DND-41 (cell line): ENCODE measurements around the gene FREY1.

Source experiments
- CTCF ChIP-seq: IDR thresholded peaks from 2 replicates; pipeline ENCODE4 v1.5.1; 2012; ENCODE audit warnings: borderline replicate concordance, low read length, moderate library complexity, mild to moderate bottlenecking; ENCODE audit not compliant: poor library complexity, severe bottlenecking; ENCODE audit errors: extremely low read depth
- EZH2 ChIP-seq: IDR thresholded peaks from 3 replicates; pipeline ENCODE4 v1.6.1; 2012; ENCODE audit warnings: borderline replicate concordance, low read depth, mild to moderate bottlenecking, moderate library complexity, low read length, inconsistent platforms; ENCODE audit not compliant: severe bottlenecking

GRCh38 chr11:45913942-45914635, 7.0 kb upstream of the FREY1 start:
- TF ChIP-seq CTCF, result no peak
- no peak for TF ChIP-seq EZH2
